GM18873 (cell line): ENCODE results near the gene UQCRQ.

Source experiments
- ATAC-seq: cut with Tn5 transposase; IDR thresholded peaks from one replicate; pipeline ENCODE4 v1.9.1; 2021; ENCODE audit warnings: mild to moderate bottlenecking, moderate library complexity, moderate number of reproducible peaks; ENCODE audit not compliant: unreplicated experiment, low FRiP score

The UQCRQ gene

DNA sequence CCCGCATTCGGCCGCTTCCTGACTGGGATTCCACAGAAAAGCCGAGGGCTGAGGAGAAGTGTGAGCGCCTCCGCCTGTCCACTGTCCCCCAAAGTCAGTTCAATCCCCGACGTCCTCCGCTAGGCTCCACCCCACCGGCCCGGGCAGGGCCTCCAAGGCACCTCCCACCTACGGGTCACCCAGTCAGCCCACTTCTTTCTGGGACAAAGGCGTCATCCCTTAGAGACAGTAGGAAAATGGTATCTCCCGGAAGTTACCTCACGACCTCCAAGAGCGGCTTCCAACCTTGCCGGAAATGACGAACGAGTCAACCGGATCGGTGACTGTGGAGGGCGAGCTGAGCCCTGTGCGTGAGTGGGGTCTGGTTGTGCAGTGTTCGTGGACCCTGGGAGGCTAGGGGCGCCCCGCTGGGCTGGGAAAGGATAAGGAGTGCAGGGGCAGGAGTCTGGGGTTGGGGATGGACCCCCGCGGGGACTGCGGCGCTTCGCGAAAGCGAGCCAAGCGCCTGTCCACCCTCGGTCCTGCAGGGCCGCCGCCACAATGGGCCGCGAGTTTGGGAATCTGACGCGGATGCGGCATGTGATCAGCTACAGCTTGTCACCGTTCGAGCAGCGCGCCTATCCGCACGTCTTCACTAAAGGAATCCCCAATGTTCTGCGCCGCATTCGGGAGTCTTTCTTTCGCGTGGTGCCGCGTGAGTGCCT, at the start of gene UQCRQ, which contains the start of gene GDF9:
Gene UQCRQ (plus strand): TSS at position 301 of the 704 bp plus-strand sequence. CDS start 240 bp downstream, at position 541.
Gene GDF9 (minus strand): TSS at position 128 of the 704 bp plus-strand sequence. CDS start 1,936 bp downstream, outside the sequence.
- ATAC-seq = peak; percentile 98

DNA sequence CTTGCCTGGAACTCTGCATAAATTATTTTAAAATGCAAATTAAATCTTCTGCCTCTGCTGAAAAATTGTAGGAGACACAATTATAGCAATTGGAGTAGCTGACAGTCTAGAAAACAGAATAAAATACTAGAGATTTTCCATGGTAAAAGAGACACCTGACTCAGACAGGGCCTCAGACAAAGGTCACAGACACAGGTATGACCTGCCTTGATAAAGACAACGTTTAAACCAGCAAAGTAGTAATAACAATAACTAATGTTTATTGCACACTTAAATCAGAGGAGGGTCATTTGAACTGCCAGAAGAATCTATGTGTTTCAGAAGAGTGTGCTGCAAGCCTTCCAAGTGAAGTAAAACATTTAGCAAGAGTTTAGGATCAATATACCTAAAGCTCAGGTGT, 49.4 kb upstream of the UQCRQ start:
- no peak for ATAC-seq

DNA sequence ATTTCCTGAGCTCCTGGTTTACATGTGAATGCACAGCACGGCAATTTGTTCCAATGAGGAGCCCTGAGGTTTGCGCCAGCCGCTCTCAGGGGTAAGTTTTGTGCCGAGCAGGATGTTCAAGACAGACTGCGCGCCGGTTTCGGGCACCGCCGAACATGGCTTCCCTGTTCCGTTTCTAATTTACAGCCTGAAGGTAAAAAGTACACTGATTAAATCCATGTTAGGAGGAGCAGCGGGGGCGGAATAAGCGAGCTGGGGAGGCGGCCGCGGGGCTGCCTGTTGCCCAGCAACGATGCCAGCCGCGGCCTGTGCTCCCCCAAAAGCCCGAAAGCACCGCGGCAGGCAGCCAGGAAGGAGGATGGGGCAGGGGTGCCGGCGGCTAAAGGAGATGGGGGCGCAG, 47.0 kb upstream of the UQCRQ start:
- ATAC-seq = no peak

DNA sequence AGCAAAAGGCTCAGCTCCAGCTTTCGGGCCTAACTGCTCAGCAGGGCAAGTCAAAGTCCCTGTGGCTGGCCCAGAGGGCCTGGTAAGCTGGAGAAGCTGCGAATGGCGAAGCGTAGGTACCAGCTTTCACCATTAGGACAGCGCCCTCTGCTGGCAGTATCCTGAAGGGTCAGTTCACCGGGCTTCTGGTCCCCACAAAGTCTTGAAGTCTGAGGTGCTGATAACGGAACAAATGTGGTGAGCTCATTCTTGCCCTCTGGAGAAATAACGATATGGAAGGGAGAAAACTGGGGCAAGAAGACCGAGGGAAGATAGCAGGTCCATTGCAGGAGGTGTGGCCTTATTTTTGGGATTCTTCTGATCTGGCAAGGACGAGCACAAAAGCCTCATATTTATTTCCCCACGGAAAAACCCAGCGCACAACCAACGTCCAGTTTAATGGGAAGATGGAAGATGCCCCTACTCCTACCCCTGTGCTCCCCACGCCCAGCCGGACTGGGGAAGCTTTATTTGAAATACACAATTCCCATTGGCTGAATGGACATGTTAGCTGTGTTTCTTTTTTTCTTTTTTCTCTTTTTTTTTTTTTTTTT, 46.2 kb upstream of the UQCRQ start:
- ATAC-seq = peak; percentile 68

DNA sequence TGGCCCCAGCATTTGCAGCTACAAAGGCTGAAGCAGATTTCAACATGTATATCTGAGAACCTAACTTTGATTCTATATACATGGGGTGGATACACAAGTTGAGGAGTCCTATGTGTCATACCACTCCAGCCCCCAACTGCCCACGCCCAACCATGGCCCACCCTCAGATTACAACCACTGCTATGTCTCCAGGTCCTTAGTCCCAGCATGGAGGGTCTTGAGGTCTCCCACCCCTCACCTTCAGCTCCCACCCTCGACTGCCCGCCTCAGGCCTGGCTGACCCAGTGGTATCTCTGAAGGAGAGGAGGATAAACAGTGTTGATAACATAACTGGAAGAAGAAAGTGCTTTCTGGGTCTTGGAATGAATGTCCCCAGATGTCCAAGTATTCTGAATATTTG, 45.1 kb upstream of the UQCRQ start:
- no peak for ATAC-seq

DNA sequence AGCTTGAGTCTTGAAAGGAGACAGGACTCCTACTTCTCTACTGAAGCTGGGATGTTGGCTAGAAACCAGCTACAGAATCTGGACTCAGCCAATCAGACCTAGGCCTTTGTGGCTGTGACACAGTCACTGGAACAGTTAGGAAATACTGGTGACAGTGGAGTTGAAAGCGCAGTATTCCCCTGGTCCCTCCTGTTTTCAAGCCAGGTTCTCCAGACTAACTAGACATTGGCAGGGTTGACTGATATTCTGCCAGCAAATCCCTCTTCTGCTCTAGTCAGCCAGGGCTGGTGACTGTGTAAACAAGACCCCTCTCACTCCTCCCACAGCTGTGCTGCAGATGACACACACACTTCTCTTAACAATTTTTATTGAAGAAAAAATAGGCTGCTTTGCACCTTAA, 44.7 kb upstream of the UQCRQ start:
- no peak for ATAC-seq

DNA sequence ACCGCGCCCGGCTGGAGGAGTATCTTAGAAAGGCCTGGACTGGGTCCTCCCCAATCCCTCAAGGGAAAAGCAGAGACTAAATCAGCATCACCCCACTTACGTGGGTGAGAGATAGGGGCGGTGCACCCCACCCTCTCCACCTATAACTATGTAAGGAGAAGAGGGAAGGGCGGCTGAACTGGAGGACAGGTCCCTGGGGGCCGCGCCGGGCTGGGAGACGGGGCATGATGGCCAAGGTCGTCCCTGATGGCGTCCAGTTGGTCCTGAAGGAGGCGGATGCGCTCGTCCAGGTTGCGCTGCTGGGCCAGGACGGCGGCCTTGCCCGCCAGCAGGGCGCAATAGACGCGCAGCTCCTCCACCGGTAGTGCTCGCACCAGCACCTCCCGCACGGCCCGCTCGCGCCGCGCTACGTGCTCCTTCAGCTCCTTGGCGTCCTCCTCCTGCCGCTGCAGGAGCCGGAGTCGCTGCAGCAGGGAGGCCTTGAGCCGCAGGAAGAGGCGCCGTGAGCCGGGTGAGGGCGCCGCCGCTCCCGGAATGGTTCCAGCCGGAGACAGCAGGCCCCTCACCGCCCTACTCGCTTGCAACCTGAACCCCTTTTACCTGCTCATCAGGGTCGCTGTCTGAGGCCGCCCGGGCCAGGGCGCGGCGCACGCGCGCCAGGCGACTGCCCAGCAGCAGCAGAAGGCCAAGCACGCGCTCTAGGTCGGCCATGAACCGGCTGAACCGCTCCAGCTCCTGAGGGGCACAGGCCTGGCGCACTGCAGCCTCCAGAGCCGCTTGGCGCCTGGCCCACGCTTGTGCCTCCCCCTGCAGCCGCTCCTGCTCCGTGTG, 43.6 kb upstream of the UQCRQ start:
- ATAC-seq = no peak

DNA sequence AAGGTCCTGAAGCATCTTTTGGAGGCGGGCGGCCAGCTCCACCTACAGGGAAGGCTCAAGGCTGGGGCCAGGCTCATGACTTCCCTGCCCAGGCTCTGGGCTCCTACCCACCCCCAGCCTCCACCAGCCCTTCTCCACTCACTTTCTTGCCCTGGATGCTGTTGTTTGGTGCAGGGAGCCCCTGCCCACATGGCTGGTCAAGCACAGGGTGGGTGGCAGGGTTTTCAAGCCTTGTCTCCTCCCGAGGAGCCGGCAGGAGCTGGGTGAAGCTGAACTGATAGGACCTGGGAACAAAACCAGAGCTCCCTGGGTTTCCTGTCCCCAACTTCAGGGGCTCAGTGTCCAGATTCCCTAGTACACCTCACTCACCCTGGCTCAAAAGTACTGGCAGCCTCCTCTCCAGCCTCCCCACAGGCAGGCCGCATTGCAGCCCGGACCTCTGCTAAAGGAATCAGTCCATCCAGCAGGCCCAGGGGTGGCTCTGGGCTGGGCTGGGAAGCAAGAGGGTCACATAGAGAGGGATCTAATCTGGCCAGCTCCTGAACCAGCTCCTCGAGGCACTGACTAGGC, 42.9 kb upstream of the UQCRQ start:
- ATAC-seq = no peak

DNA sequence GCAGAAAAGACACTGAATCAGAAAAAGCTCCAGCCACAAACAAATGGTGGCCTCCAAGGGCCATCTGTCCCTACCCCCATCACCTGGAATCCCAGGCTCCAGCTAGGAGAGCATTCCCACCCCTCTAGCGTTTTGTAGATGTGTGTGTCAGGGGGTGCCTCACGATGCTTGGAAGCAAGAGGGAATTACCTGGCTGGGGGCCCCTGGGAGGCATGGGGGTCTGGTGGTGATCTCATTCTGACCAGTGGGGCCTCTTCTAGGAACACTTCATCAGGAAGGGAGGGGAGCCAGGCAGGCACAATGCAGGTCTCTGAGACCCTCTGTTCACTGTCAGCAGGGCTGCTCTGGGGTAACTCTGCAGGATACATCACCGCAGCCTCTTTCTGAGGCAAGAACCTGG, 42.0 kb upstream of the UQCRQ start:
- ATAC-seq = no peak

DNA sequence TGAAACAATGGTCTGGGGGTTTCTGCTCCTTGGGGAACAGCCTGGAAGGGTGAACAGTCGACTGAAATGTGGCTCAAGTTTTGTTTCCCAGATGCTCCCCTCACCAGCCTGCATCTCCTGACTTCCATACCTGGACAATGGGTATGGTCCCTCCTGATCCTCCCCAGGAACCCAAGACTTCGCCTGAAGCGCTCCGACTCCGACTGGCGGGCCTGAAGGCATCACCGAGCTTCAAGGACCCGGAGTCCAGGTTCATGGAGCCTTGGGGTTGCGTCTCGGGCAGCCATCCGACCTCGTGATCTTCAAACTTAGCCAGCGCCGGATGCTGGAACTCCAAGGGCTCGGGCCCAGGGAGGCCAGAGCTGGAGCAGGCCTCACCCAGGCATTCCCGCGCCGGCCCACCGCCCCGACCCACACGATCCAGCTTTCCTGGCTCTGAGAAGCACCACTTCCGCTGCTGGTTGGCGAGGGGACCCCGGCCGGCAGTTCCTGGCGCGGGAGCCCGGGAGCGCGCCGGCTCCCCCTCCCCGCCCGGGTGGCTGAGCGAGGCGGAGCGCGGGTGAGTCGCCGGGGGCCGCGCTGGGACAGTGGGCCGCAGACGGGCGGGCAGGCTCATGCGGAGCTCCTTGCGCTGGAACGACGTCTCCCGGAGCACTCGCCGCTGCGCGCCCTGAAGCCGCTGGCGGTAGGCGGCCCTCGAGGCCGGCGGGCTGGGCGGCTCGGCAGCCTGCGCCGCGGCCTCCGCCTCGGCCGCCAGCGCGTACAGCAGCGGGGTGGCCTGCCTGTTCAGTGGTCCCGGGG, 41.2 kb upstream of the UQCRQ start:
- no peak for ATAC-seq

DNA sequence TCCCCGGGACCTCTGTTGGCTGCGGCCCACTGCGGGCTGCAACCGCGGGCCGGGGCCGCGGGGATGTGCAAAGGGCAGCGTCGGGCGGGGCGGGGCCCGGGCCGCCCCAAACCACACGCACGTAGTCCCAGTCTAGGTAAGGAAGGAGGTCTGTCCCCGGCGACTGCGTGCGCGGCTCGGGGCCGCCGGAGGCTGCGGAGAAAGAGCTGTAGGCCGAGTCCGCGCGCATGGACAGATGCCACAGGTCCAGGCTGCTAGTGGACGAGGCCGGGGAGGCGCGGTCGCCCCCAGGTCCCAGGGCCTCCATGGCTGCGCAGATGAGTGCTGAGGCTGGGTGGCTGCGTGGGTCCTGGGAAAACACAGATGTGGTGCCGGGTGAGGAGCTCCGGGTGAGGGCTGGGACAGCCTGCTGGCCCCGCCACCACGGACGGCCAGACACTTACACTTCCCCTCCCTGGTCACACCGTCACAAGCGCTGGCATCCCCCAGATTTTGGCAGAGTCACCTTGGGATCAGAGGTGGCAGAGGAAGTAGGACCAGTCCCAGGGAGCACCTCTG, 40.5 kb upstream of the UQCRQ start:
- ATAC-seq = no peak

DNA sequence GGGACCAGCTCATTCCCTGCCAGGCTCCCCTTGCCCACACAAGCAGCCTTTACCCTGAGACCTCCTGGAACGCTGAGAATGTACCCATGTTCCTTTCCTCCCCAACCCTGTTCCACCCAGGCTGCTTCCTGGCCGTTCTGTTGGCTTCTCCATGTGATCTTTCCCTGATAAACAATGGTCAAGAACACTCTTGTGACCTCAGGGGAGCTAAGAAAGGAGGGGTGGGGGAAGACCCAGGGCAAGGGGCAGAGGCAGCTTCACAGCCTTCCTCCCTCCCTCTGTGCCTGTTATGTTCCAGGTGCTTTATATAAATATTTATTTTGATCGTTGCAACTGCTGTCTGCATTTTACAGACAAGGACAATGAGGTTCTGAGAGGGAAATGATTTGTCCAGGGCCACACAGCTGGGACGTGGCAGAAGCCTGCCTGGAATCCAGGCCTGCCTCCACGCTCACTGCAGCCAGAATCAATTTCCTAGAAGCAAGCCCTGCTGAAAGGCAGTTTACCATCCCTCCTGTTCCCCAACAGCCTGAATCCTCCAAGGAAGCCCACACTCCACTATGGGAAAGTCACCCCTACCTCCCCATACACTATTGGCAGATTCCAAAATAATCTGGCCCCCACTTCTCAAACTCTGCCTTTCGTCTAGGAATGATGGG, 39.9 kb upstream of the UQCRQ start:
- ATAC-seq = no peak

DNA sequence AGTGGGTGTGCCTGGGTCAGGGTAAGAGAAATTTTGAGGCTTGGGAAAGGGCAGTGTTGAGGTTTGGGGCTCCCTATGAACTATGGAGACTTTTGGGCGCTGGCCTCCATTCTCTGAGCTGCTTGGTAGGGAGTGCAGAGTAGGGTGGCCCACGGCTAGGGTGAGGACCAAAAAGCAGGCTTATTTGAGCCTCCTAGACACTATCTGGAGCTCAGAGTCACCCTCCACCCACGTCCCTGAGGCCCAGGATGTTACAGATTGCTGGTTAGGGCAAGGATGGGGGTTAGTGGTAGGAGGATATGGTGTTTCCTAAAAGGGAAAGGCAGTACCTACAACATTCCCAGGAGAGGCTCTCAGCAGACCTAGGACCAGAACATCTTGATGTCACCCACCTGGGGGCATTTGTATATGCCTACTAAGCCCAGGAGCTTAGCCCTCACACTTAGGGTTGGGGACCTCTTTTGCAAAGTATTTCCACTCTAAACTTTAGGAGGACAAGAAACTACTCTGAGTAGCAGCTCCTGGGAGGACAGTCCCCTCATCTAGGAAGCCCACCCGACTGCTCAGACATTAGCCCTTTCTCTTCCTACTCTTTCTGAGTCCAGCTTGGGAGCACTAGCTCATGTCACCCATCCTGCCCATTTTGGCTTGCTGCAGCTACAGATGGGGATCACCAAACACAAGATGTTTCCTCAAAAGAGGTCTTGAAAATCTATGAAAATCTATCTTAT, 38.3 kb upstream of the UQCRQ start:
- no peak for ATAC-seq

DNA sequence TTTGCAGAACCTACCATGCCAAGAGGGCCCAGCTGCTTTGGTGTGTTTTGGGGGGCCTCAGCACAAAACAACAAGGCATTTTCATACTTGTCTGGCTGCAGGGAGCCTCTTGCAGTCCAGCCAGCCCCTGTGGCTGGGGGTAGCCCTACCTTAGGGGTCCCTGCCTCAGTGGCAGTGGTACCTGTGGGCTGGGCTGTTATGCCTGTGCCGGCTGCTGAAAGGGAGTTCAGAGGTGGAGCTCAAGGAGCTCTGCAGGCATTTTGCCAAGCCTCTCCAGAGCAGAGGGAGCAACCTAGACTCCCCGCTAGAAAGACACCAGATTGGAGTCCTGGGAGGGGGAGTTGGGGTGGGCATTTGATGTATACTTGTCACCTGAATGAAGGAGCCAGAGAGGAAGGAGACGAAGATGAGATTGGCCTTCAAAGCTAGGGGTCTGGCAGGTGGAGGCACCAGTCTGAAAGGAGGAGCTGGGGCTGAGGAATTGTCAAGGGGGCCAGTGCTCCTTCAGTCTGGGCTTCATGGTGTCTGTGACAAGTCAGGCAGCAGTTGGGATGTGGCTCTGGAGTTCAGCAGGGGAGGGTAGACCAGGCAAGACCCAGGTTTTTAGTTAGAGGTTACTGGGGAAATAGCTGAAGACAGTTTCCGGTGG, 37.5 kb upstream of the UQCRQ start:
- no peak for ATAC-seq

DNA sequence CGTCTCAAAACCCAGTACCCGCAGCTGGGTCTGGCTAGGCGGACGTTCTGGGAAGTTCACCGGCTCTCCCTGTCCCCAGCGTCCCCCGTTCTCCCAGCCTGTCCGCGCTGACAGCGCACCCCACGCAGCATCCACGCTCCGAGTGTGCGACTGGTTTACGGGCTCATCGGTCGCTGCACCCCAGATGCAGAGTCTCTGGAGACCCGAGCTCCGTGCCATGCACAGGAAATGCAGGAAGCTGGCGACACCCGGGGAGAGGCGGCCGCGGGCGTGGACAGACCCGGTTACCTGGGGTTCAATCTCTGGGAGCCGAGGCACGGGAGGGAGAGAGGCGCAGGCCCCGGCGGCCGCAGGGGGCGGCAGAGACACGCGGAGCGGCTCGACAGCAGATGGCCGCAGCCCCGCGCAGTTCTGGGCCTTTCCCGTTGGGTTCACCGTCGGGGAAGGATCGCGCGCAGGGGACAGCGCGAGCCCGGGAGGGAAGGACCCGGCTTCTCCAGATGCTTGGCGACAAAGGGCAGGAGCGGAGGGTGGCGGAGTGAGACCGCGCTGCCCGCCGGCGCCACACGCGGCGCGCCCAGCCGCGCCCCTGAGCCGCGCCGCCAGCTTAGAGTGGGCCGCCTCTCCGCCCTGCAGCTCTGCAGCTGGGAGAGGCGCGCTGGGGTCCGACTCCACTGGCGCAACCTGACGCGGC, 36.6 kb upstream of the UQCRQ start:
- ATAC-seq = peak; percentile 50

DNA sequence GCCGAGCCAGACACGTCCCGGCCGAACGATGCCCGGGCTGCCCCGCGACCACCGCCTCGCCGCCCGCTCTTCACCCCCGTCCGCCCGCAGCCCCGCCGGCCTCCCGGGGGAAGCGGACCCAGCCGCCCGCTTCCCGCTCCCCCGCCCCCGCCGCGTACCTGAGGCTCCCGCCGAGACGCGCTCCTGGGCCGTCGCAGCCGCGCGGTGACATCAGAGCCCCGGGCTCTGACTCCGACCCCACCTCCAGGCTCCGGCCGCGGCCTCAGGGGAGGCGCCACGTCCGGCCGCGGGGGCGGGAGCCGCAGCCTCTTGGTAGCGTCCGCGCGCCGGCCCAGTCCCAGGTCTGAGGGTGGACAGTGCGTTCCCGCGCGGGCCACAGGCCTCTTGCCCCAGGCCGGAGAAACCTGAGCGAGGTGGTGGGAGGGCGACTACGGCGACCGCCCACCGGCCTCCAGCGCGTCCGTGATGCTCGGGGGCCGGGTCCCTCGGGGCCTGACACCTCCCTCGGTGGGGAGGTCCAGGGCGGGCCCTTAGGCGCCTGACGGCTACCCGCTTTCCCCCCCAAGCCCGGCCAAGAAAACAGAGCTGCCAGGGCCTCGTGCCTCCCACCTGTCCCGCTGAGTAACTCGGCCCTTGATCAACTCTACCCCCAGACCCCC, 35.9 kb upstream of the UQCRQ start, which contains the start of gene SHROOM1:
Gene SHROOM1 (minus strand): TSS at position 212 of the 659 bp plus-strand sequence. CDS start 4,507 bp downstream, outside the sequence.
- ATAC-seq = peak; percentile 35
